OCI-LY1 (cell line): Measurements from ENCODE around the gene CCDC167.

Experiments used
- H2AFZ ChIP-seq: fragments of 200-600 bp; sonication (generic), shearing (Covaris generic); 2 replicates; pipeline ENCODE4 v1.6.0; 2014; ENCODE audit warnings: antibody characterized with exemption, mild to moderate bottlenecking, low read length
- H3F3A ChIP-seq: fragments of 200-600 bp; sonication (generic), shearing (Covaris generic); 2 replicates; pipeline ENCODE4 v1.6.0; 2014; ENCODE audit warnings: mild to moderate bottlenecking, antibody characterized with exemption, low read length, moderate library complexity; ENCODE audit not compliant: insufficient read depth
- H3K27ac ChIP-seq: fragments of 200-600 bp; sonication (generic); 2 replicates; pipeline ENCODE4 v1.5.1; 2014; ENCODE audit warnings: low read length, mixed run types, mild to moderate bottlenecking, low read depth; ENCODE audit not compliant: poor library complexity, severe bottlenecking
- H3K27me3 ChIP-seq: fragments of 200-600 bp; sonication (generic); 2 replicates; pipeline ENCODE4 v1.6.0; 2014; ENCODE audit warnings: antibody characterized with exemption, mild to moderate bottlenecking, low read length, moderate library complexity; ENCODE audit not compliant: insufficient read depth
- H3K36me3 ChIP-seq: fragments of 200-600 bp; sonication (generic); 2 replicates; pipeline ENCODE4 v1.6.1; 2014; ENCODE audit warnings: mild to moderate bottlenecking, antibody characterized with exemption, low read length, moderate library complexity, mixed read lengths; ENCODE audit not compliant: insufficient read depth
- H3K4me1 ChIP-seq: fragments of 200-600 bp; sonication (generic); 2 replicates; pipeline ENCODE4 v1.5.1; 2014; ENCODE audit warnings: mild to moderate bottlenecking, low read length, moderate library complexity; ENCODE audit not compliant: insufficient read depth, severe bottlenecking
- H3K4me2 ChIP-seq: fragments of 200-600 bp; sonication (generic), shearing (Covaris generic); 2 replicates; pipeline ENCODE4 v1.6.1; 2014; ENCODE audit warnings: low read length
- H3K4me3 ChIP-seq: fragments of 200-600 bp; sonication (generic); 2 replicates; pipeline ENCODE4 v1.5.1; 2014; ENCODE audit warnings: low read length, low read depth, mild to moderate bottlenecking, mixed read lengths; ENCODE audit not compliant: poor library complexity, severe bottlenecking
- H3K79me2 ChIP-seq: fragments of 200-600 bp; shearing (Covaris generic); 2 replicates; pipeline ENCODE4 v1.6.1; 2016; ENCODE audit warnings: mixed run types, low read length, mixed read lengths; ENCODE audit not compliant: insufficient read depth
- H3K9ac ChIP-seq: fragments of 200-600 bp; sonication (generic), shearing (Covaris generic); 2 replicates; pipeline ENCODE4 v1.6.1; 2014; ENCODE audit warnings: mild to moderate bottlenecking, low read length, mixed read lengths
- H3K9me2 ChIP-seq: fragments of 200-600 bp; sonication (generic), shearing (Covaris generic); 2 replicates; pipeline ENCODE4 v1.6.1; 2014; ENCODE audit warnings: low read depth, mild to moderate bottlenecking, low read length, mixed read lengths
- H3K9me3 ChIP-seq: fragments of 200-600 bp; shearing (Covaris generic); 2 replicates; pipeline ENCODE4 v1.6.1; 2014; ENCODE audit warnings: low read length, mixed read lengths
- H4K20me1 ChIP-seq: fragments of 200-600 bp; sonication (generic), shearing (Covaris generic); 2 replicates; pipeline ENCODE4 v1.6.0; 2016; ENCODE audit warnings: mild to moderate bottlenecking, low read length; ENCODE audit not compliant: insufficient read depth
- CTCF ChIP-seq: fragments of 200-600 bp; sonication (generic), shearing (Covaris generic); IDR thresholded peaks from 2 replicates; pipeline ENCODE4 v1.5.1; 2017; ENCODE audit warnings: mild to moderate bottlenecking, antibody characterized with exemption, low read length, moderate library complexity, mixed read lengths
- EZH2 ChIP-seq: fragments of 200-600 bp; sonication (generic), shearing (Covaris generic); IDR thresholded peaks from 2 replicates; pipeline ENCODE4 v1.8.0; 2017; ENCODE audit warnings: borderline replicate concordance, mixed run types, mild to moderate bottlenecking, antibody characterized with exemption, low read length, moderate library complexity, mixed read lengths

Gene CCDC167

GRCh38 chr6:37516076-37516919, 16.6 kb upstream of the CCDC167 start:
- Histone ChIP-seq H2AFZ (no peak overlapping the region), H3K36me3 (no peaks in the 10 kb centered on the region), H3K9me3 (no peaks in the 10 kb centered on the region), H3K79me2 (no peaks in the 10 kb centered on the region), H3K9ac (no peak overlapping the region), H3K27me3 (peaks cover 10% of the 10 kb centered on the region; the same call in 1 of the 2 replicates), H3K9me2 (no peaks in the 10 kb centered on the region), H3K4me3 (no peak overlapping the region), H3K4me1 (no peaks in the 10 kb centered on the region), H4K20me1 (no peaks in the 10 kb centered on the region), H3K27ac (no peak overlapping the region), H3K4me2 (no peak overlapping the region), H3F3A (no peaks in the 10 kb centered on the region)
- no peak for TF ChIP-seq CTCF
- no peak for TF ChIP-seq EZH2

GRCh38 chr6:37515712-37516075, 16.0 kb upstream of the CCDC167 start:
- TF ChIP-seq CTCF (no peak), EZH2 (no peak)
- Histone ChIP-seq H3K4me1 (no peaks in the 10 kb centered on the region), H3K9me3 (no peaks in the 10 kb centered on the region), H3K4me3 (no peak overlapping the region), H3K27ac (no peak overlapping the region), H3K27me3 (peaks cover 10% of the 10 kb centered on the region; the same call in 1 of the 2 replicates), H2AFZ (no peak overlapping the region), H3K36me3 (no peaks in the 10 kb centered on the region), H3K4me2 (no peak overlapping the region), H3K79me2 (no peaks in the 10 kb centered on the region), H4K20me1 (no peaks in the 10 kb centered on the region), H3K9ac (no peak overlapping the region), H3F3A (no peaks in the 10 kb centered on the region), H3K9me2 (no peaks in the 10 kb centered on the region)

- Histone ChIP-seq H3K4me2 (no peak overlapping the region), H3F3A (no peaks in the 10 kb centered on the region), H3K79me2 (no peaks in the 10 kb centered on the region), H3K9me2 (no peaks in the 10 kb centered on the region), H3K27ac (no peak overlapping the region), H2AFZ (no peak overlapping the region), H4K20me1 (no peaks in the 10 kb centered on the region), H3K4me3 (no peak overlapping the region), H3K9ac (no peak overlapping the region), H3K4me1 (no peaks in the 10 kb centered on the region), H3K36me3 (no peaks in the 10 kb centered on the region), H3K27me3 (peaks cover 10% of the 10 kb centered on the region; the same call in 1 of the 2 replicates), H3K9me3 (no peaks in the 10 kb centered on the region)
- TF ChIP-seq CTCF: no peak
- TF ChIP-seq EZH2: no peak
These were observed 15.1 kb upstream of the CCDC167 start for GRCh38 chr6:37514837-37515236.
